ENCODE data around the gene ENOSF1.

- TF ChIP-seq CTCF (IDR thresholded peaks at IDR 0.05; ENCODE audit: insufficient read depth, low read length, poor library complexity, severe bottlenecking) (no peak), EZH2phosphoT487 (conservative IDR thresholded peaks at IDR 0.05; ENCODE audit: low read length) (no peak)
Measured at GRCh38 chr18:708096-708495, 4.3 kb downstream of the ENOSF1 start.

All from SU-DHL-6 (cell line).